GM03348 (cell line): Measurements from ENCODE around the gene BAZ2B.
"Not testable (repeated sequence)": the region's sequence is repeated elsewhere in the genome, so short reads cannot be mapped to it uniquely, and the experiment has no call there.

Experiments
- DNase-seq: peaks from one replicate; pipeline ENCODE4 v3.0.0; 2012; ENCODE audit warnings: low spot score

Gene BAZ2B

GRCh38 chr2:159535261-159535660 is 81.1 kb downstream of the BAZ2B start:
- DNase-seq = not testable (repeated sequence)

DNA sequence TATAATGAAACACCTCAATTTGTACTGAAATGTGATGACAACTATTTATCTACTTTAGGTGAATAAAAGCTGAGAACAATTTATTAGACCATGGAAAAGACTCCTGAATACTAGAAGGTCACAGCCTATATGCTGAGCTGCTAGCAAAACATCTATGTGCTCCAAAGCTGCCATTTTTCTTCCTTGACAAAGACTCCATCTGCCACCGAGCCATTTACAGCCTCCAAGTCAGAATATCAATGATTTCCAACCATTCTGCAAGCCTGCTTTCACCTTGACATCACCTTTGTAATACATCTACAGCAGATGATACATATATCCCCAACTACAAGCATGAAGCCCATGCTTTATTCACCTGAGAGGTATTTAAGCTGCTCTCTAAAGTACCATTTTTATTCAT is 84.9 kb downstream of the BAZ2B start:
- no peak for DNase-seq

DNA sequence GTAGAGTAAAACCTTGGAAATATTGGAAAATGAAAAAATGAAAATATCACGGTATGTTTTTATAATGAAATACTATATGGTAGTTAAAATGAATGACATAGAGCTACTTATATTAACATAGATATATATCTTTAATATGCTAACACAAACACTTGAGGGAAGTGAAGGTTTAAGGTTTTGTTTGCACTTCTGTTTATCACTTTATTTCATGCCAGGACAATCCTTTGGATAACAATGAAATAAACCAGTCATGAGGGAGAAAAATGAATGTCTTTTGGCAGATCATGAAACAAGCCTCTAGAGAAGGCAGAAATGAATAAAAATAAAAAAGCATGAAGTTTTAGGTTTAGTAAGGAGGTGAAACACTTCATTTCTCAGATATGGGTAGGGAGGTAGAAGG is 89.9 kb downstream of the BAZ2B start:
- DNase-seq = no peak

DNA sequence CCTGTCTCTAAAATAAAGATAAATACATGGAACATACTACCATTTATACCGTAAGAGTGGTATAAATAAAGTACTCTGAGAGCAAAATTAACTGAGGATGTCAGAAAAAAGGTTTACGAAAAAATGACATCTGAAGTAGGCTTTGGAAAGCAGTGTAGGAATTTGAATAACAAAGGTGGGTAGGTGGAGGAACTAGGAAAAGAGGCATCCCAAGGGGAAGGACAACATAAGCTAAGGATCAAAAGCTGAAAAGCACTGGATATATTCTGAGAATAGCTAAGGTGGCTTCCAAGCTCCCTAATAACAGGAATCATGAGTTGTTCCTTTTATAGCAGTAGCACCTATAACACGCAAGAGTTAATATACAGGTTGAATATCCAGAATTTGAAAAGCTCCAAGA is 91.3 kb downstream of the BAZ2B start:
- DNase-seq = no peak

DNA sequence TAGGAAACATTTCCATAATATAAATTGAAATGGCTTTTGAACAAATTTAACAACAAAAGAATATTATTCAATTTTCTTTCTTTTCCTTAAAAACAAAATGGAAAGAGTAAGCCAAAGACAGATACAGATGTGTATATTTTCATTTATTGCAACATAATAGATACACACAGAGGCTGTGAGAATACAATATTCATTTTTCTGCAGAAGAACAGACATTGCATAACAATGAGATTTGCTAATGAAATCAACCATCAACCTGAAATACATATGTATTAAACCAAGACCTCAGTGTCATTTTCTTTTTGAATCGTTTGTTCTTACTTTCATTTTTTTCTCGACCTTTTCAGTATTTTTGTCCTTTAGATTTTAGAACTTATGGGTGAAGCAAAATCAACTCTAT is 95.1 kb downstream of the BAZ2B start:
- no peak for DNase-seq

DNA sequence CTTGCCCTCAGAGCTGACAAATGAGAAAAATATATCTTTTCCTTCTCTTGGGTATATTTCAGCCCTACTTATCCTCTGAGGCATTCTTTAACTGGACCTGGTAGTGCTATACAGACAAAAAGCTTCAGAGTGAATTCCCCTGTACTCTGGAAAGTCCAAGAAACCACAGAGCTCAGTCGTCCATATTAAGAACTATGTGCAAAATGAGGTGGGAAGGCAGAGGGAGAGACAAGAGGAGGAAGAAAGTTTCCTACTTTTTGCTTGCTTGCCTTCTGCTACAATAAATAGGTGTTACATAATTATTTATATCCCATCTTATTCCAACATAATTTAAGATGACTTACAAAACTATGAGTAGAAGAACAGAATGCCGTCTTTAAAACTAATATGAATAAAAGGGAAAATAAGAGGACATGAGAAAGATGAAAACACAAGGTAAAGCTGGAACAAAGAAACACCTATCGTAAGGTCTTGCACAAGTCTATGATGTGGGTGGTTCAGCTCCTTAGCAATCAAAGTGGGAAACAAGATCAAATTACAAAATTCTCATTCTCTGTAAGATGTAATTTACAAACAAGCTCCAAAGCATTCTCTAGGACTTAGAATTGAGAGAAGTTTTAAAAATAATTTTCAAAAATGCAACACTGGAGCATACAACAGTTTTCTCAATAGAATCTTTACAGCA is 97.9 kb downstream of the BAZ2B start:
- DNase-seq = no peak

GRCh38 chr2:159516241-159516758 is 100.0 kb downstream of the BAZ2B start:
- peak; percentile 17 for DNase-seq

DNA sequence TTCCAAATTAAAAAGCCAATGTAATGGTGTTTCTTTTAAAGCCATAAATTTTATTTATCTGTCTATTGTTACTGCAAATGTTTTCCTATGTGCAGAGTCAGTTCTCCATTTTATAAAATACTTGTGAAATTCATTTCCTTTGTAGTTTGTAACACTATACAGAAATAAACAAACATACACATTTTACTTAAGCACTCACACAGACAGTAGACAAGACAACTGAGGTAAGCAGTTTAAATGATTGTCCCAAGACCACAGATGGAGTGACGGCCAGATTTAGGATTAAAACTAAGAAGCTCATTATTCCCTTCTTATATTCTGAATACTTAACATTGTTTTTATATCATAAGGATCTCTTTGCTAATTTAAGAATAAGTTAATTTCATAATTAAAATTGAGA is 100.9 kb downstream of the BAZ2B start:
- no peak for DNase-seq

DNA sequence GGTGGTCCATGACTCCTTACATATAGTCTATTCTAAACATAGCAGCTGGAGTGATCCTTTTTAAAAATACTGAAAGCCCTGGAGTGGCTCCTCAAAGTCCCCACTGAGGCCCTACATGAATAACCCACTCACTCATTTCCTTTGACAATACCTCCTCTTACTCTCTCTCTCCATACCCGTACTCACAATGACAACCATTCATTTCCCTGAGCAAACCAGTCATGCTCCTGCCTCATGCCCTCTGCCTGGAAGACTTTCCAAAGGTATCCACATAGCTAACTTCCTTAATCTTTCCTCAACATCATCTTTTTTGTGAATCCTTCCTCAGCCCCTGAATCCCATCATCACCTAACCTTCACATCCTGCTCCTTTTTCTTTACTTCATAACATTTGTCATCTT is 102.6 kb downstream of the BAZ2B start:
- no peak for DNase-seq

DNA sequence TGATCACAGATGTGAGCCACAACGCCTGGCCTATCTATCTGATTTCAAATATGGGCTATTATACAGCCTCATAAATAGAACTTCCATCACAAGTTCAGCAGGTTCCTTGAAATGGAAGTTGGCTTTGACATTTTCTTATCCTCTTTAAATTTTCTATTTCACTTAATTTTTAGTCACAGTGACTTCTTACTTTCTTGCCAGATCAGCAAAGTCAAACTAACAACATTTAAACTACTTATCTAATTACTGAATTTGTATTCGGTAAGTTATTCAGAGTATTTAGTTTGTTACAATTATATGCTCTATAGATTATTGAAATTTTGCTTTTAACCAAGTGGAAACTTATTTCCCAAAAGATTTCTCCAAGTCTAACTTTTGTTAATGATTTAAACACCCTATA is 108.2 kb downstream of the BAZ2B start:
- DNase-seq = no peak

GRCh38 chr2:159506764-159507440 is 109.4 kb downstream of the BAZ2B start:
- DNase-seq = no peak

DNA sequence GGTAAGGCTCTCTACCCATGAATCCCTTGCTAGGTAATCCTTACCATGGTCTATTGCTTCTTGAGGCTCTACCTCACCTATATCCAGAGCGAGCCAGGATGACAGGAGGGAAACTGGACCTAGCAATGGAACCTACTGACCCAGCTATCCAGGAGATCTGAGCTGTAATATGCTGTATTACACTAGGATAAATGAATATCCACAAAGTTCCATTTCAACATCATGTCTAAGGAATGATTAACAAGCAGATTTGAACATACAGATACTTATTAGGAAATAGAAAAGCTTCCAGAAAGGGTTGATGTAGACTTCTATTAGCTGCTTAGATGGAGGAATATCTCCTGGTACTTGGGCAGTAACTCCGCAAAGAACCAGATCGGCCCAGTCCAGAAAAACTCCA is 110.1 kb downstream of the BAZ2B start:
- no peak for DNase-seq

GRCh38 chr2:159505196-159505595 is 111.2 kb downstream of the BAZ2B start:
- DNase-seq = no peak

DNA sequence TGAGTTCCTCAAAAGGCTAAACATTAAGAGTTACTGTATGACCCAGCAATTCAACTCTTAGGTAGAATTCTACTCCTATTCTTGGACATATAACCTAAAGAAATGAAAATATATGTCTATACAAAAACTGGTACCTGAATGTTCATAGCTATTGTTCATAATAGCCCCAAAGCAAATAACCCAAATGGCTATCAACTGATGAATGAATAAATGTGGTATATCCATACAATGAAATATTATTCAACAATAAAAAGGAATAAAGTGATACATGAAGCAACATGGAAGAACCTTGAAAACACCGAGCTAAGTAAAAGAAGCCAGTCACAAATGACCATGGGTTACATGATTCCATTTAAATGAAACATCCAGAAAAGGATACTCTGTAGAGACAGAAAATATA is 114.6 kb downstream of the BAZ2B start:
- no peak for DNase-seq

GRCh38 chr2:159497847-159498246 is 118.5 kb downstream of the BAZ2B start:
- no peak for DNase-seq

DNA sequence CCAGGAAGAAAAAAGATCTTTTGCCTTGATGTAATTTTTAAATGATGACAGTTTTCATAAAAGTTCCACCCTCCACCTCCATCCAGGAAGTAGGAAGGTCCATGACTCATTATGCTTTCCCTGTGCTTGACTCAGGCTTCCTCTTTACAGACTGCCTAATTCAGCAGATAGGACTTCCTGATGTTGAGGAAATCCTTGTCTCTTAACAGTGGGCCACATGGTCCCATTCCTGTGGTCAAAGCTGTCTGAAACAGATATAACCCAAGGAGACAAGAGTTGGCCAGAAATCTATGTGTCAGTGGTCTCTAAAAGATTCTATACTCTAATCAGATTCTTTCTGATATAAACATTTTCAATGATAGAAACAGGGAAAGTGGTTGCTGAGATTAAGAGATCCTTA is 119.1 kb downstream of the BAZ2B start:
- peak; percentile 80 for DNase-seq

- DNase-seq = no peak
Measured at GRCh38 chr2:159489476-159489875, 126.9 kb downstream of the BAZ2B start.

- no peak for DNase-seq
Measured at GRCh38 chr2:159484532-159484931, 131.8 kb downstream of the BAZ2B start.

DNA sequence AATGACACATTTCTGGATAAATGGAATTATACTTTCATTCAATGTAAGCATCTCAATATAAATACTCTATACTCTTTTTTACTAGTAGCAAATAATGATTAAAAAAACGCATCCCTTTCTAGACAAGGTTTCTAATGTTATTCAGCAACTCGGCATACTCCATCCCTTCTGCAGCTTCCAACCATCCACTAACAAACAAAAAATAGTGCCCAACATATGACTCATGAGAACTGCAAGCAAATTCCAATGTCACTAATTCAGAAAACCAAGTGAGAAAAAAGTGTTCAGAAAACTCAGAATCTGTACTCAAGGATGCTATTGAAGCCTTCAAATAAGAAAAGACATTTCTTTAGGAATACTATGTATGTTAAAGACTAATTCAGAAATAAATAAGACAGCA is 140.0 kb downstream of the BAZ2B start:
- DNase-seq = peak; percentile 20

GRCh38 chr2:159475793-159476192 is 140.6 kb downstream of the BAZ2B start:
- no peak for DNase-seq

- DNase-seq = no peak
Measured at GRCh38 chr2:159471340-159471739, 145.0 kb downstream of the BAZ2B start.

GRCh38 chr2:159468257-159468656 is 148.1 kb downstream of the BAZ2B start:
- no peak for DNase-seq

- no peak for DNase-seq
Measured at GRCh38 chr2:159462961-159463360, 153.4 kb downstream of the BAZ2B start.
